PC-3 (cell line): ENCODE data around the gene CES2.

Source experiments
- CTCF ChIP-seq: fragments of 300-600 bp; sonication (generic); conservative IDR thresholded peaks from 2 replicates; pipeline ENCODE4 v1.5.1; 2017; ENCODE audit warnings: antibody characterized with exemption, low read depth, mild to moderate bottlenecking, low read length
- EZH2 ChIP-seq: fragments of 300-600 bp; sonication (generic); IDR thresholded peaks from one replicate; pipeline ENCODE4 v1.6.1; 2017; ENCODE audit warnings: antibody characterized with exemption, mild to moderate bottlenecking, low read length; ENCODE audit not compliant: unreplicated experiment
- EZH2phosphoT487 ChIP-seq: fragments of 300-600 bp; sonication (generic); IDR thresholded peaks from 2 replicates; pipeline ENCODE4 v1.6.1; 2018; ENCODE audit warnings: mild to moderate bottlenecking, antibody characterized with exemption, low read length, borderline replicate concordance

DNA sequence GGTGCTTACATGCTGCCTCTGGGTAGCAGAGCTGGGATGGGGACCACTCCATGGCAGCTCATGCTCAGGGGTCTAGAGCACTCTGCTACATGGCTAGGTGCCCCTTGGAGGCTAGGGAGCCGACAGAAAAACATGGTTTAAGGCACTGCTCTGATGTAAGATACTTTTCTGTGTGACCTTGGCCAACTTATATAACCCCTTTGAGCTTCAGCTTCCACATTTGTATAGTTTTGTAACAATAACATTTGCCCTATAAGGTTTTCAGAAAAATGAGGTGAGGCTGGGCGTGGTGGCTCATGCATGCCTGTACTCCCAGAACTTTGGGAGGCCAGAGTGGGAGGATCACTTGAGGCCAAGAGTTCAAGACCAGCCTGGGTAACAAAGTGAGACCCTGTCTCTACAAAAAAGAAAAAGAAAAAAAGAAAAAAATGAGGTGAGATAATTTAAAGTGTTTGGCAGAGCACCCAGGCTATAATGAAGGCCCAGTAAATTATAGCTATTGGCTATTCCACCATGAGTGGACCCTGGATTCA, 56.3 kb downstream of the CES2 start:
- TF ChIP-seq CTCF (no peak), EZH2phosphoT487 (no peak), EZH2 (no peak)
